ENCODE measurements around the gene POLR2H. TPM values are rescaled to one million over a fixed set of nuclear protein-coding genes. Genes with fewer than 3 reads are reported as not detected.

Gene POLR2H
- total RNA-seq, 4 donors from 2014 or later = 42.4 to 116 (median 66.2) TPM

DNA sequence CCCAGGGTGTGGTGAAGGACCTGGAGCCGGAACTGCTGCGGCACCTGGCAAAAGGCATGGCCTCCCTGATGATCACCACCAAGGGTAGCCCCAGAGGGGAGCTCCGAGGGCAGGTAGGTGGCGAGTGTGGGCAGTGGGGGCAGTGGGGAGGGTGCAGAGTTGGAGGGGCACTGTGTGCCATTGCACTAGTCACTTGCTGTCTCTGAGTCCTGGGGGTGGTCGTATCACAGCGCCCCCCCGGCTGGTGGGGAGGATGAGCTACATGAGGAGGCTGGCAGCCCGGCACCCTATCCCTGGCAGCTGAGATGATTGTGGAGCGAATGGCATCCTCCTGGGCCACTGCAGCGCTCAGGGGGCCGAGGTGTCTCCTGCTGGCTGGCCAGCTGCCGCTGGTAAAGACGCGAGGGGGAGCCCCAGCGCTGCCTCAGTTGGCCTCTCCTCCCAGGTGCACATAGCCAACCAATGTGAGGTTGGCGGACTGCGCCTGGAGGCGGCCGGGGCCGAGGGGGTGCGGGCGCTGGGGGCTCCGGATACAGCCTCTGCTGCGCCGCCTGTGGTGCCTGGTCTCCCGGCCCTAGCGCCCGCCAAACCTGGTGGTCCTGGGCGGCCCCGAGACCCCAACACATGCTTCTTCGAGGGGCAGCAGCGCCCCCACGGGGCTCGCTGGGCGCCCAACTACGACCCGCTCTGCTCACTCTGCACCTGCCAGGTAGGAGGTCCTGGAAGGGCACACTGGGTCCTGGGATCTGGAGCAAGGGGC is 24.7 kb downstream of the POLR2H start:
- H3K4me1 ChIP-seq = peaks cover 4% of the 10 kb centered on the region
- WGBS = 60% methylated on average over 29 of the region's 37 CpGs
- no peaks in the 10 kb centered on the region for H3K9me3 ChIP-seq
- DNase-seq (ENCODE audit: low spot score in 2 of 2) = no peak
- peaks cover 19% of the 10 kb centered on the region for H3K27me3 ChIP-seq
- H3K36me3 ChIP-seq = peaks cover 6% of the 10 kb centered on the region
- no peak overlapping the region for H3K4me3 ChIP-seq
- TF ChIP-seq POLR2AphosphoS5 (IDR thresholded peaks at IDR 0.05) (no peak), EP300 (IDR thresholded peaks at IDR 0.05) (no peak), POLR2A (IDR thresholded peaks at IDR 0.05) (no peak)
- TF ChIP-seq, protein P1, sequence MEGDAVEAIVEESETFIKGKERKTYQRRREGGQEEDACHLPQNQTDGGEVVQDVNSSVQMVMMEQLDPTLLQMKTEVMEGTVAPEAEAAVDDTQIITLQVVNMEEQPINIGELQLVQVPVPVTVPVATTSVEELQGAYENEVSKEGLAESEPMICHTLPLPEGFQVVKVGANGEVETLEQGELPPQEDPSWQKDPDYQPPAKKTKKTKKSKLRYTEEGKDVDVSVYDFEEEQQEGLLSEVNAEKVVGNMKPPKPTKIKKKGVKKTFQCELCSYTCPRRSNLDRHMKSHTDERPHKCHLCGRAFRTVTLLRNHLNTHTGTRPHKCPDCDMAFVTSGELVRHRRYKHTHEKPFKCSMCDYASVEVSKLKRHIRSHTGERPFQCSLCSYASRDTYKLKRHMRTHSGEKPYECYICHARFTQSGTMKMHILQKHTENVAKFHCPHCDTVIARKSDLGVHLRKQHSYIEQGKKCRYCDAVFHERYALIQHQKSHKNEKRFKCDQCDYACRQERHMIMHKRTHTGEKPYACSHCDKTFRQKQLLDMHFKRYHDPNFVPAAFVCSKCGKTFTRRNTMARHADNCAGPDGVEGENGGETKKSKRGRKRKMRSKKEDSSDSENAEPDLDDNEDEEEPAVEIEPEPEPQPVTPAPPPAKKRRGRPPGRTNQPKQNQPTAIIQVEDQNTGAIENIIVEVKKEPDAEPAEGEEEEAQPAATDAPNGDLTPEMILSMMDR (IDR thresholded peaks at IDR 0.05) = no peak
- H3K27ac ChIP-seq = no peak overlapping the region

DNA sequence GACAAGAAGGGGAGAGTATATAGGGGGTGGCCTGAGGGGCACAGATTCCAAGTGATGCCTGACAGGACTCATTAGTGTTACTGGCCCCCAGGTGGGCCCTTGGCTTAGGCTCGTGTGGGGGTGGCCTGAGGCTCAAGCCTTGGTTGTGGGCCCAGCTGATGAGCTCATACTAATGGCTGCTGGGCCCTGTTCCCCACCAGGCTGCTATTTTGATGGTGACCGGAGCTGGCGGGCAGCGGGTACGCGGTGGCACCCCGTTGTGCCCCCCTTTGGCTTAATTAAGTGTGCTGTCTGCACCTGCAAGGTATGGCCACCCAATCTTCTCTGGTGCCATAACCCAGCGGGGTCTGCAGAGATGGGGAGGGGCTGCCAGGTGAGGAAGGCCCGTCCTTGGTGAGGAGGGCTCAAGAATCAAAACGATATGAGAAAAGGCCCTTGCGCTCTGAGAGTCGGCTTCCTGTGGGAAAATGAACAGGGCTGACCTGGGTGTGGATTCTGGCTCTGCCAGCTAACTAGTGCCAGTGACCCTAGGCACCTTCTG is 25.7 kb downstream of the POLR2H start:
- Histone ChIP-seq H3K36me3 (peaks cover 6% of the 10 kb centered on the region), H3K4me1 (no peaks in the 10 kb centered on the region), H3K4me3 (no peak overlapping the region), H3K9me3 (no peaks in the 10 kb centered on the region), H3K27ac (no peak overlapping the region), H3K27me3 (peaks cover 11% of the 10 kb centered on the region)
- WGBS = 85% methylated on average over 9 of the region's 12 CpGs
- DNase-seq (ENCODE audit: low spot score in 2 of 2) = no peak
- TF ChIP-seq POLR2AphosphoS5 (IDR thresholded peaks at IDR 0.05) = no peak
- TF ChIP-seq, protein P1 (IDR thresholded peaks at IDR 0.05) = no peak
- TF ChIP-seq EP300 (IDR thresholded peaks at IDR 0.05) = no peak
- TF ChIP-seq POLR2A (IDR thresholded peaks at IDR 0.05) = no peak

DNA sequence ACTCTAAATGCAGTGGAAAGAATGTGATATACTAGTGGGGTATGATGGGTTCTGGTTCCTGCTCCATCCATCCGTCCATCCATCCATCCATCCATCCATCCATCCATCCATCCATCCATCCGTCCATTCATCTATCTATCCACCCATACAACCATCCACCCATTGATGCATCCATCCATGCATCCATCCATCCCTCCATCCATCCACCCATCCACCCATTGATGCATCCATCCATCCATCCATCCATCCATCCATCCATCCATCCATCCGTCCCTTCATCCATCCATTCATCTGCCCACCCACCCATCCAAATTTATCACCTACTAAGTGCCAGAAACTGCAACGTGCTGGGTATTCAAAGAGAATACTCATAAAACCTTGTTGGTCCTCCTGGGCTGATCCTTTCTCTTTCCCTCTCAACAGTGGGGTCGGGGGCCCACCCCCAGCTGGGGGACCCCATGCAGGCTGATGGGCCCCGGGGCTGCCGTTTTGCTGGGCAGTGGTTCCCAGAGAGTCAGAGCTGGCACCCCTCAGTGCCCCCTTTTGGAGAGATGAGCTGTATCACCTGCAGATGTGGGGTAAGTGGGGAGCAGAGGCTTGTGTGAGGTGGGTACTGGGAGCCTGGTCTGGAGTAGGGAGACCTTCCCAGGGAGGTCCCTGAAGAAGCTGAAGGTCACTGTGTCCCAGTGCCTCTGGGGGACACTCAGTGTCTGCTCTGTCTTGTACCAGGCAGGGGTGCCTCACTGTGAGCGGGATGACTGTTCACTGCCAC is 26.8 kb downstream of the POLR2H start:
- Histone ChIP-seq H3K4me1 (no peaks in the 10 kb centered on the region), H3K9me3 (no peaks in the 10 kb centered on the region), H3K27ac (no peak overlapping the region), H3K27me3 (peaks cover 11% of the 10 kb centered on the region), H3K36me3 (peaks cover 6% of the 10 kb centered on the region), H3K4me3 (no peak overlapping the region)
- 85% methylated on average over 8 of the region's 8 CpGs for WGBS
- no peak for DNase-seq (ENCODE audit: low spot score in 2 of 2)
- TF ChIP-seq EP300 (IDR thresholded peaks at IDR 0.05) (no peak), POLR2A (IDR thresholded peaks at IDR 0.05) (no peak), POLR2AphosphoS5 (IDR thresholded peaks at IDR 0.05) (no peak)
- TF ChIP-seq, protein P1 (IDR thresholded peaks at IDR 0.05) = no peak

DNA sequence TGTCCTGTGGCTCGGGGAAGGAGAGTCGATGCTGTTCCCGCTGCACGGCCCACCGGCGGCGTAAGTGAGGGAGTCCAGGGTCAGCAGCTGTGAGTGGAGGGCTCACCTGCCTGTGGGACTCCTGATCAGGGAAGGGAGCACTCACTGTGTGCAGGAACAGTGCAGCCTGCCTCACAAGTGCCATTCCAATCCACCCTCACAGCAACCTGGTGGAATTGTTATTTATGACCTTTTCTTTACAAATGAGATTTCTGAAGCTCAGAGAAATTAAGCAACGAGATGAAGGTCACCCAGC is 27.4 kb downstream of the POLR2H start:
- peaks cover 6% of the 10 kb centered on the region for H3K36me3 ChIP-seq
- H3K4me3 ChIP-seq = no peak overlapping the region
- H3K27ac ChIP-seq = no peak overlapping the region
- H3K9me3 ChIP-seq = no peaks in the 10 kb centered on the region
- TF ChIP-seq POLR2A (IDR thresholded peaks at IDR 0.05) (no peak), POLR2AphosphoS5 (IDR thresholded peaks at IDR 0.05) (no peak), EP300 (IDR thresholded peaks at IDR 0.05) (no peak)
- TF ChIP-seq, protein P1 (IDR thresholded peaks at IDR 0.05) = no peak
- H3K27me3 ChIP-seq = peaks cover 11% of the 10 kb centered on the region
- 91% methylated on average over 6 of the region's 8 CpGs for WGBS
- no peak for DNase-seq (ENCODE audit: low spot score in 2 of 2)
- no peaks in the 10 kb centered on the region for H3K4me1 ChIP-seq

DNA sequence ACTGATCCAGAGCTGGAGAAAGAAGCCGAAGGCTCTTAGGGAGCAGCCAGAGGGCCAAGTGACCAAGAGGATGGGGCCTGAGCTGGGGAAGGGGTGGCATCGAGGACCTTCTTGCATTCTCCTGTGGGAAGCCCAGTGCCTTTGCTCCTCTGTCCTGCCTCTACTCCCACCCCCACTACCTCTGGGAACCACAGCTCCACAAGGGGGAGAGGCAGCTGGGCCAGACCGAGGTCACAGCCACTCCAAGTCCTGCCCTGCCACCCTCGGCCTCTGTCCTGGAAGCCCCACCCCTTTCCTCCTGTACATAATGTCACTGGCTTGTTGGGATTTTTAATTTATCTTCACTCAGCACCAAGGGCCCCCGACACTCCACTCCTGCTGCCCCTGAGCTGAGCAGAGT is 27.9 kb downstream of the POLR2H start:
- no peak for DNase-seq (ENCODE audit: low spot score in 2 of 2)
- Histone ChIP-seq H3K36me3 (peaks cover 6% of the 10 kb centered on the region), H3K4me3 (no peak overlapping the region), H3K9me3 (no peaks in the 10 kb centered on the region), H3K27ac (no peak overlapping the region), H3K4me1 (no peaks in the 10 kb centered on the region), H3K27me3 (peaks cover 11% of the 10 kb centered on the region)
- TF ChIP-seq, protein P1 (IDR thresholded peaks at IDR 0.05) = no peak
- TF ChIP-seq POLR2AphosphoS5 (IDR thresholded peaks at IDR 0.05) (no peak), POLR2A (IDR thresholded peaks at IDR 0.05) (no peak), EP300 (IDR thresholded peaks at IDR 0.05) (no peak)
- 75% methylated on average over 5 of the region's 5 CpGs for whole genome bisulfite sequencing
